Mucosa of descending colon (tissue), 3 donors: ENCODE measurements around the gene TAGAP. TPM values are rescaled to one million over a fixed set of nuclear protein-coding genes. Genes with fewer than 3 reads are reported as not detected.

ENCODE experiments used
- ATAC-seq: fragments of 200-7000 bp; cut with Tn5 transposase; one replicate; pipeline ENCODE4 v1.9.1; 2020; ENCODE audit warnings: mild to moderate bottlenecking, moderate library complexity
- DNase-seq, 3 donors: peaks; one replicate each; pipeline ENCODE4 v3.0.0-alpha.2; 2020
- H3K36me3 ChIP-seq: fragments of 200-600 bp; one replicate; pipeline ENCODE4 v1.8.0; 2021; ENCODE audit warnings: low read depth, mild to moderate bottlenecking
- H3K4me1 ChIP-seq: fragments of 200-600 bp; one replicate; pipeline ENCODE4 v1.8.0; 2021; ENCODE audit warnings: low read depth, mild to moderate bottlenecking
- H3K4me3 ChIP-seq: fragments of 200-600 bp; one replicate; pipeline ENCODE4 v1.8.0; 2021; ENCODE audit warnings: mild to moderate bottlenecking
- H3K9me3 ChIP-seq: fragments of 200-600 bp; one replicate; pipeline ENCODE4 v1.8.0; 2021; ENCODE audit warnings: mild to moderate bottlenecking
- CTCF ChIP-seq: fragments of 200-600 bp; IDR thresholded peaks from one replicate; pipeline ENCODE4 v1.8.0; 2022; ENCODE audit warnings: antibody characterized with exemption, mild to moderate bottlenecking
- intact Hi-C, 2 donors: fragments of 100-400 bp; cut with DNase I in 1 of 2; cut with micrococcal nuclease in 1 of 2; formaldehyde crosslinking; loops; one replicate each; pipeline versions ENCODE4 v1.11.0 to v1.11.1; 2022; cut with DNase I, micrococcal nuclease
- total RNA-seq, 3 donors: library from RNA; stranded (reverse); fragmentation: NEBNext Ultra II Directional in 2 of 3; extraction: Animal tissue kit (Norgen Biotek cat#: 25700) in 2 of 3; gene quantifications; one replicate each; pipeline versions ENCODE4 v1.2.1 to v1.2.4, GENCODE V29; 2021 to 2023
- donor health status: DM: no; HTN: no; CAD: no; lungs with moderate emphysema.
- donor health status: DM: no; HTN: no; CAD: no.
- donor health status: DM: no; HTN: yes; CAD: no.

Gene TAGAP
- total RNA-seq, 3 donors from 2014 or later = 2.0 to 4.1 (median 3.7) TPM

- Histone ChIP-seq H3K36me3 (no peaks in the 10 kb centered on the region), H3K9me3 (no peaks in the 10 kb centered on the region), H3K4me3 (no peak overlapping the region), H3K4me1 (peaks cover 6% of the 10 kb centered on the region)
- no peak for TF ChIP-seq CTCF
- intact Hi-C loops = no loop called here
- ATAC-seq = no peak
- no peak for DNase-seq
Observed at GRCh38 chr6:159004592-159004991, 40.2 kb downstream of the TAGAP start.

- Histone ChIP-seq H3K4me3 (no peak overlapping the region), H3K4me1 (peaks cover 6% of the 10 kb centered on the region), H3K9me3 (no peaks in the 10 kb centered on the region), H3K36me3 (no peaks in the 10 kb centered on the region)
- intact Hi-C loops = no loop called here
- DNase-seq = no peak
- TF ChIP-seq CTCF = no peak
- ATAC-seq = no peak
Observed at GRCh38 chr6:159002432-159003155, 42.2 kb downstream of the TAGAP start.

- Histone ChIP-seq H3K4me3 (peak within 1 kb of the TSS; percentile 57), H3K36me3 (no peaks in the 10 kb centered on the region), H3K9me3 (no peaks in the 10 kb centered on the region), H3K4me1 (peaks cover 6% of the 10 kb centered on the region)
- peak; percentile 95 for ATAC-seq
- TF ChIP-seq CTCF = no peak
- DNase-seq = peak; percentile 94 to 97 (median 97)
- intact Hi-C loops = no loop called here
Observed at GRCh38 chr6:158999666-159000403, 45.0 kb downstream of the TAGAP start, which contains the start of gene RSPH3. Gene RSPH3 (minus strand): TSS chr6:159000202. CDS start chr6:158999550, 652 bp downstream.

GRCh38 chr6:158999154-158999665 lies 45.6 kb downstream of the TAGAP start:
- intact Hi-C loops = no loop called here

GRCh38 chr6:158996856-158997255 lies 47.9 kb downstream of the TAGAP start:
- H3K36me3 ChIP-seq = no peaks in the 10 kb centered on the region
- no peak overlapping the region for H3K4me3 ChIP-seq
- H3K4me1 ChIP-seq = peaks cover 6% of the 10 kb centered on the region
- no peaks in the 10 kb centered on the region for H3K9me3 ChIP-seq
- no peak for DNase-seq
- no peak for TF ChIP-seq CTCF
- no peak for ATAC-seq
- intact Hi-C loops = no loop called here

More at GRCh38 chr6:158999154-158999665, 45.6 kb downstream of the TAGAP start:
- DNase-seq = no peak
- Histone ChIP-seq H3K36me3 (no peaks in the 10 kb centered on the region), H3K4me3 (peak overlapping the region; percentile 57), H3K4me1 (peaks cover 6% of the 10 kb centered on the region), H3K9me3 (no peaks in the 10 kb centered on the region)
- no peak for TF ChIP-seq CTCF
- peak; percentile 43 for ATAC-seq
